Activated CD4-positive, alpha-beta T cell treated with anti-CD3 and anti-CD28 coated beads, Interleukin-2, amount 10 ng/mL, durations not matched to agents 7 days and 5 days (primary cell): Measurements from ENCODE around the gene DTNBP1. TPM values are rescaled to one million over a fixed set of nuclear protein-coding genes. Genes with fewer than 3 reads are reported as not detected.

Experiments
- CTCF ChIA-PET: fragments of 350-600 bp; sonication (Branson Sonifier 250); formaldehyde crosslinking; loops from one replicate; lab custom pipeline; 2021; ENCODE audit warnings: antibody characterized with exemption; lab: Charles Lee
- POLR2A ChIA-PET: fragments of 350-600 bp; sonication (Branson Sonifier 250); formaldehyde crosslinking; loops from one replicate; lab custom pipeline; 2021; ENCODE audit warnings: antibody characterized with exemption; lab: Charles Lee
- DNase-seq: peaks from one replicate; pipeline ENCODE4 v3.0.0-alpha.2; 2020
- H3K27ac Mint-ChIP-seq: one replicate; pipeline ENCODE4 v1.8.0; 2021; ENCODE audit warnings: mild to moderate bottlenecking, moderate library complexity, mixed read lengths
- H3K27me3 Mint-ChIP-seq: one replicate; pipeline ENCODE4 v1.8.0; 2021; ENCODE audit warnings: mixed read lengths
- H3K36me3 Mint-ChIP-seq: one replicate; pipeline ENCODE4 v1.8.0; 2021; ENCODE audit warnings: low read depth, mixed read lengths
- H3K4me1 Mint-ChIP-seq: one replicate; pipeline ENCODE4 v1.8.0; 2021; ENCODE audit warnings: mixed read lengths
- H3K4me3 Mint-ChIP-seq: one replicate; pipeline ENCODE4 v1.8.0; 2021; ENCODE audit warnings: mild to moderate bottlenecking, moderate library complexity, mixed read lengths
- H3K9me3 Mint-ChIP-seq: one replicate; pipeline ENCODE4 v1.8.0; 2021; ENCODE audit warnings: mixed read lengths
- total RNA-seq, 2 experiments: library from RNA; stranded (reverse); gene quantifications; one replicate each; pipeline ENCODE4 v1.2.3, GENCODE V29; 2021

Gene DTNBP1
- total RNA-seq, 2 experiments from 2014 or later = 22.3 to 23.5 TPM

- Mint-ChIP-seq H3K27ac (no peak overlapping the region), H3K36me3 (peaks cover 44% of the 10 kb centered on the region), H3K27me3 (no peaks in the 10 kb centered on the region), H3K9me3 (no peaks in the 10 kb centered on the region), H3K4me1 (peaks cover 12% of the 10 kb centered on the region), H3K4me3 (no peak overlapping the region)
- no peak for DNase-seq
- POLR2A ChIA-PET = no interaction called here
- CTCF ChIA-PET = interaction anchor here (1.4 kb wide), 1 partner anchor 18 kb away, joined by 3 read pairs; no protein-coding TSS in a partner anchor
Measured at GRCh38 chr6:15475261-15475660, 187.6 kb downstream of the DTNBP1 start.

- Mint-ChIP-seq H3K36me3 (peaks cover 38% of the 10 kb centered on the region), H3K27ac (no peak overlapping the region), H3K4me1 (peaks cover 7% of the 10 kb centered on the region), H3K4me3 (no peak overlapping the region), H3K9me3 (no peaks in the 10 kb centered on the region), H3K27me3 (no peaks in the 10 kb centered on the region)
- ChIA-PET POLR2A (no interaction called here), CTCF (interaction anchor here (0.6 to 0.8 kb wide), 4 partner anchors 11 to 1330 kb away, joined by 3 to 4 read pairs (median 3); no protein-coding TSS in a partner anchor)
- DNase-seq = no peak
Measured at GRCh38 chr6:15474196-15474595, 188.6 kb downstream of the DTNBP1 start.

- no peak for DNase-seq
- Mint-ChIP-seq H3K9me3 (no peaks in the 10 kb centered on the region), H3K27ac (no peak overlapping the region), H3K27me3 (no peaks in the 10 kb centered on the region), H3K4me1 (peaks cover 7% of the 10 kb centered on the region), H3K4me3 (no peak overlapping the region), H3K36me3 (peaks cover 38% of the 10 kb centered on the region)
- CTCF ChIA-PET = interaction anchor here (0.7 kb wide), 1 partner anchor 854 kb away, joined by 3 read pairs; no protein-coding TSS in a partner anchor
- POLR2A ChIA-PET = no interaction called here
Measured at GRCh38 chr6:15473741-15474161, 189.1 kb downstream of the DTNBP1 start.

GRCh38 chr6:15473174-15473573 is 189.7 kb downstream of the DTNBP1 start:
- peaks cover 44% of the 10 kb centered on the region for H3K36me3 Mint-ChIP-seq
- H3K9me3 Mint-ChIP-seq = no peaks in the 10 kb centered on the region
- no peak overlapping the region for H3K27ac Mint-ChIP-seq
- ChIA-PET POLR2A (no interaction called here), CTCF (no interaction called here)
- peaks cover 7% of the 10 kb centered on the region for H3K4me1 Mint-ChIP-seq
- no peaks in the 10 kb centered on the region for H3K27me3 Mint-ChIP-seq
- DNase-seq = no peak
- no peak overlapping the region for H3K4me3 Mint-ChIP-seq
